Muscle of leg (tissue), 11 donors: Measurements from ENCODE around the gene HIBADH. TPM values are rescaled to one million over a fixed set of nuclear protein-coding genes. Genes with fewer than 3 reads are reported as not detected.

Experiments
- DNase-seq: peaks from one replicate; pipeline ENCODE4 v3.0.0; 2013
- H3K27ac ChIP-seq: one replicate; pipeline ENCODE4 v1.5.1; 2013; ENCODE audit warnings: mild to moderate bottlenecking, low read length, control low read depth
- H3K27me3 ChIP-seq: one replicate; pipeline ENCODE4 v1.6.1; 2013; ENCODE audit warnings: low read length; ENCODE audit not compliant: control insufficient read depth, insufficient read depth
- H3K36me3 ChIP-seq: one replicate; pipeline ENCODE4 v1.6.1; 2013; ENCODE audit warnings: low read length; ENCODE audit not compliant: control insufficient read depth, insufficient read depth
- H3K4me1 ChIP-seq: one replicate; pipeline ENCODE4 v1.6.1; 2013; ENCODE audit warnings: low read length; ENCODE audit not compliant: control insufficient read depth, insufficient read depth
- H3K4me3 ChIP-seq: one replicate; pipeline ENCODE4 v1.5.1; 2013; ENCODE audit warnings: low read length, control low read depth
- H3K9me3 ChIP-seq: replicated peaks from 2 replicates; pipeline ENCODE4 v1.6.1; 2013; ENCODE audit warnings: low read depth, low read length; ENCODE audit not compliant: control insufficient read depth
- WGBS: methylation state at CpG from one replicate; pipeline ENCODE4 v1.1.5; 2013; ENCODE audit warnings: missing lambda C conversion rate; ENCODE audit not compliant: insufficient coverage; 5-methylcytosine and 5-hydroxymethylcytosine counted together
- polyA plus RNA-seq, 8 donors: library from polyadenylated mRNA; unstranded; fragments of 120-200 nt; gene quantifications; one replicate each; pipeline versions ENCODE4 v1.2.1 to v1.2.3, GENCODE V29; 2013; ENCODE audit warnings: inconsistent platforms in 1 of 8, low replicate concordance in 1 of 8; ENCODE audit not compliant: insufficient read length in 8 of 8, insufficient read depth in 1 of 8
- total RNA-seq: library from RNA; stranded (reverse); fragments of 120-200 nt; gene quantifications from one replicate; pipeline ENCODE4 v1.2.4, GENCODE V29; 2013

The HIBADH gene
- total and polyA plus RNA-seq, 9 donors: 24.0 to 29.5 (median 24.9) TPM

GRCh38 chr7:27606270-27607209 is 56.1 kb downstream of the HIBADH start:
- no peak overlapping the region for H3K4me3 ChIP-seq
- WGBS: no CpG with 5 or more reads among the region's 4 CpGs
- no peaks in the 10 kb centered on the region for H3K27me3 ChIP-seq
- no peaks in the 10 kb centered on the region for H3K4me1 ChIP-seq
- no peaks in the 10 kb centered on the region for H3K9me3 ChIP-seq
- no peak for DNase-seq
- H3K36me3 ChIP-seq: no peaks in the 10 kb centered on the region
- H3K27ac ChIP-seq: no peak overlapping the region

- Histone ChIP-seq H3K4me1 (no peaks in the 10 kb centered on the region), H3K36me3 (no peaks in the 10 kb centered on the region), H3K27ac (no peak overlapping the region), H3K4me3 (no peak overlapping the region), H3K9me3 (no peaks in the 10 kb centered on the region), H3K27me3 (no peaks in the 10 kb centered on the region)
- WGBS: no CpG with 5 or more reads among the region's 2 CpGs
- peak; percentile 32 for DNase-seq
These were observed 56.9 kb downstream of the HIBADH start for GRCh38 chr7:27605689-27606269.

DNA sequence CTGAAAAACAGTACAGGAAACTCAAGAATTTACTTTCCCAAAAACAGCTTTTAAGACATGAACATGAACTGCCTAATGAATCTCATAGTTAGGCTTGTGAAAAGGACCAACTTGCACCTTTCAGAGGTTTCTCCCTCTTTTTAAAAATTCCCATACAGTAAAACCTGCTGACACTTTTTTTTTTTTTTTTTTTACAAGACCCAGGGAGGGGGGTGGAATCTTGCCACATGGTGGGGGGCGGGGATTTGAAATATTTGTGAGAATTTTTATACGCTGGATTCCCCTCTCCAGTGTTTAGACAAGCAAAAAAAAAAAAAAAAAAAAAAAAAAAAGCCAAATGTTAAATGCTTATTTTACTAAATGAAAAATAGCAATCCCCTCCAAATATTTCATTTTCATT is 57.4 kb downstream of the HIBADH start:
- H3K27me3 ChIP-seq: no peaks in the 10 kb centered on the region
- no peaks in the 10 kb centered on the region for H3K4me1 ChIP-seq
- H3K27ac ChIP-seq: no peak overlapping the region
- no peaks in the 10 kb centered on the region for H3K9me3 ChIP-seq
- H3K4me3 ChIP-seq: no peak overlapping the region
- DNase-seq: peak; percentile 4
- WGBS: no CpG with 5 or more reads among the region's 2 CpGs
- no peaks in the 10 kb centered on the region for H3K36me3 ChIP-seq

GRCh38 chr7:27603813-27604212 is 58.9 kb downstream of the HIBADH start:
- no peaks in the 10 kb centered on the region for H3K27me3 ChIP-seq
- no peaks in the 10 kb centered on the region for H3K4me1 ChIP-seq
- no peaks in the 10 kb centered on the region for H3K36me3 ChIP-seq
- H3K27ac ChIP-seq: no peak overlapping the region
- peak; percentile 48 for DNase-seq
- no peaks in the 10 kb centered on the region for H3K9me3 ChIP-seq
- no peak overlapping the region for H3K4me3 ChIP-seq
- no CpG with 5 or more reads among the region's 2 CpGs for WGBS

GRCh38 chr7:27602766-27603165 is 59.9 kb downstream of the HIBADH start:
- peak; percentile 5 for DNase-seq
- H3K27me3 ChIP-seq: no peaks in the 10 kb centered on the region
- H3K27ac ChIP-seq: no peak overlapping the region
- no peaks in the 10 kb centered on the region for H3K9me3 ChIP-seq
- no peaks in the 10 kb centered on the region for H3K4me1 ChIP-seq
- WGBS: 50% methylated on average over 2 of the region's 4 CpGs
- H3K4me3 ChIP-seq: no peak overlapping the region
- H3K36me3 ChIP-seq: no peaks in the 10 kb centered on the region

DNA sequence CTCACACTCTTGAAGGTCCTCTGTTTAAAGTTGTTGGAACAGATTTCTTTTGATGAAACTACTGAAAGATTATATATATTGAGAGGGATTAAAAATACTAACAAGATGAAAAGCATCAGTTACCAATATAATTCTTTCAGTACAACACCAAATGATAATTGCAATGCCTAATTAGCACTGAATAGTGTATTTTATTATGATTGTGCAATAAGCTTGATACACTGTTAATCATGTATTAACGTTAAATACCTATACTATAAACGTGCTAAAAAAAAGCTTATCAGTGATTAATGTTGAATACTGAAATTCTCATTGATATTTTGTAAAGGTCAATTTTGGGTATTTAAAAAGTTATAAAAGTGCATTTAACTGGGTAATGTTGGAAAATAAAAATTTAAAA is 61.5 kb downstream of the HIBADH start:
- H3K9me3 ChIP-seq: no peaks in the 10 kb centered on the region
- H3K4me3 ChIP-seq: no peak overlapping the region
- H3K4me1 ChIP-seq: no peaks in the 10 kb centered on the region
- DNase-seq: no peak
- no peaks in the 10 kb centered on the region for H3K27me3 ChIP-seq
- no CpG with 5 or more reads among the region's 2 CpGs for WGBS
- H3K36me3 ChIP-seq: no peaks in the 10 kb centered on the region
- H3K27ac ChIP-seq: no peak overlapping the region

DNA sequence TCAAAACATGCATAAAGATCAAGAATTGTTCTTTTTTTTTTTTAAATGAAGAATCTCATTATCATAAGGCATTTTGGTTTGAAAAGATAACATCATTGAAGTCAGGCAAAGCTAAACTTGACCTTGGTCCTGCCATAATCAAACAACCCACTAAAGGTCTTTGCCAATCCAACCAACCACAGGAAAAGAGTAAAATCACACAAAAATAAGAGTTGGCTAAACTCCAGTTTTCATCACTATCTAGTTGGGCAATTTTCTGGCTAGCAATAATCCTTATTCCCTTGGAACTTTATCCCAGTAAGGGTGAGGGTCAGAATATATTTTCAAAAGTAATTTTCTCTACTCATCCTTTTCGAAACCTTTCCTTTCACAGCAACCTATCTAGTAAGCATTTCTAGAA is 62.4 kb downstream of the HIBADH start:
- Histone ChIP-seq H3K27me3 (no peaks in the 10 kb centered on the region), H3K9me3 (no peaks in the 10 kb centered on the region), H3K4me3 (no peak overlapping the region), H3K27ac (no peak overlapping the region), H3K4me1 (no peaks in the 10 kb centered on the region), H3K36me3 (no peaks in the 10 kb centered on the region)
- WGBS: no CpG with 5 or more reads among the region's 1 CpG
- DNase-seq: no peak

GRCh38 chr7:27595009-27595408 is 67.7 kb downstream of the HIBADH start:
- Histone ChIP-seq H3K27ac (no peak overlapping the region), H3K4me3 (no peak overlapping the region), H3K4me1 (no peaks in the 10 kb centered on the region), H3K9me3 (no peaks in the 10 kb centered on the region), H3K36me3 (no peaks in the 10 kb centered on the region), H3K27me3 (no peaks in the 10 kb centered on the region)
- WGBS: 93% methylated on average over 3 of the region's 5 CpGs
- DNase-seq: no peak

DNA sequence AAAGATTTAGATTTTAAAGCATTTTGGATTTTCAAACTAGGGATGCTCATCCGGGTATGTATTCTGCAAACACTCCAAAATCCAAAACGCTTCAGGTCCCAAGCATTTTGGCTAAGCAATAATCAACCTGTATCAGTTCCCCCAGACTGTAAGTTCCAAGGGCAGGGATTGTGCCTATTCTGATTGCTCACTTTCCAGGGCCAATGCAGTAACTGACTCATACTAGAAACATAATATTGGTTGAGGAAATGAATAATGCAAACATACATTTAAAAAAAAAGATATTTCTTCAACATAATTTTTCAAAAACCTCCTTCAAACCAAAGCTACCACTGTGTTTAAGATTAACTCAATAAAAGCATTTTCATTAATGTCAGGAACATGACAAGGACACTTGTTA is 69.5 kb downstream of the HIBADH start:
- H3K9me3 ChIP-seq: no peaks in the 10 kb centered on the region
- no peaks in the 10 kb centered on the region for H3K27me3 ChIP-seq
- H3K27ac ChIP-seq: no peak overlapping the region
- H3K4me3 ChIP-seq: no peak overlapping the region
- H3K36me3 ChIP-seq: no peaks in the 10 kb centered on the region
- H3K4me1 ChIP-seq: no peaks in the 10 kb centered on the region
- WGBS: 80% methylated on average over 1 of the region's 2 CpGs
- no peak for DNase-seq

DNA sequence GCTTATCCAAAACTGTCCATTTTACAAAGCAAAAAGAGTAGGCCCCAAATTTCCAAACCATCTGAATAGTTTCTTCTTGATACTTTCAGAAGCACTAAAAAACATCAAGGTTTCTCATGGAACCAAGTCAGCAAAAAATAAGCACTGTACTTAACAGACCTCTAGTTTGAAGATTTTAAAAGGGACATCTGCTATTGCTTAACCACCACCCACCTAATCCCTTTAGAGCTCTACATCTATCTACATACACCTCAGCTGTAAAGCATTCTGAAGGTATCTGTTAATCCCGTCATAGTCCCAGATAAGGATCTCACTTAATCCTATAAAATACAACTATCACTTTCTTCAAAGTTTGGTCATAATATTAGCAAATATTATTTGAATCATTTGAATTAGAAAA is 72.3 kb downstream of the HIBADH start:
- no peak overlapping the region for H3K27ac ChIP-seq
- H3K36me3 ChIP-seq: no peaks in the 10 kb centered on the region
- H3K9me3 ChIP-seq: no peaks in the 10 kb centered on the region
- no peaks in the 10 kb centered on the region for H3K27me3 ChIP-seq
- no CpG with 5 or more reads among the region's 1 CpG for WGBS
- H3K4me1 ChIP-seq: peaks cover 4% of the 10 kb centered on the region
- no peak for DNase-seq
- no peak overlapping the region for H3K4me3 ChIP-seq
